T-helper 1 cell treated with Interleukin-12 subunit alpha and Interleukin-12 subunit beta and Interleukin-4 antibody, amounts not matched to agents 30 ng/mL and 1 ng/mL, for 36 hours (primary cell): ENCODE data around the gene FER. TPM values are rescaled to one million over a fixed set of nuclear protein-coding genes. Genes with fewer than 3 reads are reported as not detected.

Experiments used
- intact Hi-C: fragments of 100-400 bp; cut with micrococcal nuclease; formaldehyde crosslinking; loops from one replicate; pipeline ENCODE4 v1.15.1; 2024
- total RNA-seq: library from RNA; stranded (reverse); gene quantifications from 2 replicates; pipeline ENCODE4 v1.2.3, GENCODE V29; 2022

The FER gene
- total RNA-seq, 1 donor from 2014 or later, result 2.3 TPM

GRCh38 chr5:109100971-109101370, 353.3 kb downstream of the FER start:
- intact Hi-C loops, result no loop called here

DNA sequence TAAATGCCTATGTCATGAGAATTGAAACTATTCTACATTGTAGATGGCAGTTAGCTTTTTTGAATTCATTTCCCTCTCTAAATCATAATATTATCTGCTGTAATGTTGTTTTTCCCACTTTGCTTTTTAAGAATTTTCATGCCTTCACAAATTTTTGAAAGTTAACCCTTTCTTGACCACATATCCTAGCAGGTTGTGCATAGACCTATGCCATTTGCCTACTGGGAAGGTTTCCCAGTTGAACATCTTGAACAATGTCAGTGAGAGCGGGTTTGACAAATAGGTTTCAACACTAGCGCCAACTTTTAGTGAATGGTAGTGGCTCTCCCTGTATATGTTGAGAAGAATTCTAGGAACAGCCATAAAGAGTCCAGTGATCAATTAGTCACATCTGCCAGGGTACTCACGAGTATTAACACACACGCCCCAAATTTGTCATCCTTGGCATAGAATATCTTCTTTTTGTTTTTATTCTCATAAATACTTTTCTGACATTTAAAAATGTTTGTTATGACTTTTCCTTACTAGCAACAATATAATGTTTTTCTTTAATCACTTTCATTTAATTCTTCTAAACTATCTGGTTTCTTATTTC, 354.5 kb downstream of the FER start:
- intact Hi-C loops, result no loop called here

- intact Hi-C loops, result no loop called here
Measured at GRCh38 chr5:109105631-109106267, 358.1 kb downstream of the FER start.

DNA sequence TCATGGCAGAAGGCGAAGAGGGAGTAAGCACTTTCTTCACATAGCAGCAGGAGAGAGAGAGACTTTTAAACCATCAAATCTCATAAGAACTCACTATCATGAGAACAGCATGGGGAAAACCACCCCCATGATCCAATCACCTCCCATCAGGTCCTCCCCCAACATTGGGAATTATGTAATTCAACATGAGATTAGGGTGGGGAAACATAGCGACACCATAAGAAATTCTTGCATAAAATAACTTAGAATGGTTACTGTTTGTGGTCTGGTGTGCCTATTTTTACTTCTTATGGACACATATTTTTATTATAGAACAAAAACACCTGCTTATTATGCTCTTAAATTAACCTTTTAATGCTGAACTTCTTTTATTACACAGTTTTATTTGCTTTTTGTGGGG, 364.0 kb downstream of the FER start:
- intact Hi-C loops, result no loop called here

DNA sequence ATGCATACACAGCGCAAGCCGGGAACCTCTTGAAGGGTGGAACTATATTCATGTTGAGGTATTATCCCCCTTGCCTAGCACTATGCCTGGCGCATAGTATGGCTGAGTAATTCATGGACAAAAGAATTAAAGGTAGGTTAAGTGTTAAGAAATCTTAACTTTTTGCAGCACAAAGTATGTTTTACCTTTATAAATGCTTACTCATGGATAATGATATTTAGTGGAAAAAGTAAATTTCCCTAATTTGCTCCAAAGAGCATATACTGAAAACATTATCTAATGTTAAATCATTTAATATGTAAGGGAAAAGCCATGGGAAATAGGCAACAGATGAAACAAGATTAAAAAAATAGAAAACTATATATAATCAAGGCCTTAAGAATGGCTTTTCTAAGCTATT, 365.9 kb downstream of the FER start:
- intact Hi-C loops, result no loop called here

DNA sequence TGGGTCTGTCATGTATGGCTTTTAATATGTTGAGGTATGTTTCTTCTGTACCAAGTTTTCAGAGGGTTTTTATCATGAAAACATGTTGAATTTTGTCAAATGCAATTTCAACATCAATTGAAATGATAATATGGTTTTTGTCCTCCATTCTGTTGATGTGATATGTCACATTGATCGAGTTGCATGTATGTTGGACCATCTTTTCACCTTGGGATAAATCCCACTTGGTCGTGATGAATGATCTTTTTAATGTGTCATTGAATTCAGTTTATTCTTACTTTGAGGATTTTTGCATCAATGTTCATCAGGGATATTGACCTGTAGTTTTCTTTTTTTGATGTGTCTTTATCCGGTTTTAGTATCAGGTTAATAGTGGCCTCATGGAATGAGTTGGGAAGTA, 373.5 kb downstream of the FER start:
- intact Hi-C loops, result no loop called here

DNA sequence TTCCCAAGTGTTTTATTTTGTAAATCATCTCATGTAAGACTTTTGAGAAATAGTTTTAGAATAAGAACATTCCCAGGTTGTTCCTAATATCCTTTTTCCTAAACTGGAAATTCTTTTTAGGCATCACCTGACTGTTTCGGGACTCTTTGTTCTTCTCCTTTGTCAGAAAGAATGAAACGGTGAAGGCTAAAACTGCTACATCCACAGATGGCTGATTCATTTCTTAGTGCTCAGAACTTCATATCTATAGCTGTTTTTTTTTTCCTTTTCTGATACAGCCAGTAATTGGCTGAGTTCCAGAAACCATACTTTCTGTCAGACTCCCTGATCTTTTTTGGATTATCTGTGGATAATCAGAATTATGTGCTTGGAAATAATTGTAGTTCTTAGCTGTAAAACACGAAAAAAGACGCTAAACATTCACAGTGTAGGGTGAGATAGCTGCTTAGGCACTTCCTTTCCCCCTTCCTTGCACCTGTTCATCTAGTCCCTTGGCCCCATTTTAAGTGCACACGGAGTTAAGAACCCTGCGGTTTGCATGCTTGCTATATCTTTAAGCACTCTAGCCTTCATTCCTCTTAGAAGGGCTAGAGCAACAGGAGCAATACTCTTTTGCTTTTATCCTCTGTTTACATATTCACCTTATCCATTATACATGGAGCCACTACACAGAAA, 378.2 kb downstream of the FER start:
- intact Hi-C loops, result no loop called here

DNA sequence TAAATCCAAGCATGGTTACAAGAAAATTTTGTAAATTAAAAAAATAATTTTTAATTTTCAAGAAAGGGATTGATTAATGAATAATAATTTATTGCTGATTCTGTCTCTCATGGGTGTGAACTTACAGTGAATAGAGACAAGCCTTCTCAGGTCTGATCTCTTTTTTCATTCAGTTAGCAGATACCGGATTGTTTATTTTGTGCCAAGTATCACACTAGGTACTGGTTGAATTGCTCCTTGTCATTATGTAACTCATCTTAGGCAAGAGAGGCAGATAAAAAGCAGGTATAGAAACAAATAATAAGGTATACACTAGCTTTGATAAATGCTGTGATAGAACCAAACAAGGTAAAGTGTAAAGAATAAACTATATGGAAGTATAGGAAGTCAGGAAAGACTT, 378.8 kb downstream of the FER start:
- intact Hi-C loops, result no loop called here

DNA sequence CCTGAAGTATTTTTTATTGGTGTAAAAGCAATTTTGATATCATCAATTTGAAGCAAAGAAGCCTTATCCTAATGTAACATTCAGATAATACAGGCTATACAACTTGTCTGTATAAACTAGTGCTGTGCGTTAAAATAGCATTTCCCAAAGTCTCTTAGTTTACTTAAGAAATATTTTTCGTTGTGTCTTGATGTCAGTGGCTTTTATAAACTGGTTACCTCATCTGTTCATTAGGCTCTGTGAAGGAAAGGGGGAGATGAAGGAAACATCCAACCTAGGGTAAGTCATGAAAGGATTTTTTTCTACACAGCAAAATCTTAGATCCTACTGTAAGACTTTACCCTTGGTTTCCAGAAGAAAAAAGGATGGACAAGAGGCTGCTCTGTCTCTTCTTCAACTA, 389.2 kb downstream of the FER start:
- intact Hi-C loops, result no loop called here

DNA sequence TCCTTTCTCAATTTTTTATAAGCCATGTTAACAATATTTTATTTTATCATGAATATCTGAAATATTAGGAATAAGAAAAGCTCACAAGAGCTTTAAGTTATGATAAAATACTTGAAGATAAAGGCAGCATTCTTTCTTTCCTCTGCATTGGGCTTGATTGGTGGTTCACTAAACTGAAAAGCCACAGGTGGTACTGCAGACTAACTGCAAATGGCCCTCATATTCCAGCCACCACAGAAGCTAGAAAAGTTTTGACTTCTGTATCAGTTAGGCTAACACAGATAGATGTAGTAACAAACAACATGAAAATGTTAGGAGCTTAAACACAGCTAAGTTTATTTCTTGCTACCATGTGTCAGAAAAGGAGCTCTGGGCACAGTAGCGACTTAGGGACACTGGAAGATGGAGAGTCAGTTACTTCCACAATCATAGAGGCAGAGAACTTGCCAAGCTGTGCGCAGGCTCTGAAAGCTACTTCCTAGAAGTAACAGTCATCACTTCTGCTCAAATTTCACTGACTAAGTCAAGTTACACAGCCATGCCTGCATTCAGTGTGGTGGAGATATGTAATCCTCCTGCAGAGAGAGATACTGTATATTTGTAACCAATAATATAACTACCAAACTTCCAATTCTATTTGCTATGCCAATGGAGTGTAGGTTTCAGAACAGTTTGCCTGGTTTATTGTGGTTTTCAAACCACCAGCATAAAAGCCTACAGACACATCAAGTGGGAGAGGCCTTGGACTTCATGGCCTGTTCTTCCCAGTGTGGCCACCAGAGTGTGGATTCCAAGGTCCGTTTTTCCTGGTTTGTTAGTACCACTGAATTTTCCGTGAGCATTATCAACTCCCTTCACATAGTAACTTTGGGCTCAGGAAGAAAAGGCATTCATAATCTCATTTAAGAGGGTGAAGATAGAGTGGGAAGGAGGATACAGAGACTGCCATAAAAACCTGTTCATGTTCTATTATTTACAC, 393.8 kb downstream of the FER start:
- intact Hi-C loops, result no loop called here

- intact Hi-C loops, result no loop called here
Measured at GRCh38 chr5:109143031-109143430, 395.3 kb downstream of the FER start.

DNA sequence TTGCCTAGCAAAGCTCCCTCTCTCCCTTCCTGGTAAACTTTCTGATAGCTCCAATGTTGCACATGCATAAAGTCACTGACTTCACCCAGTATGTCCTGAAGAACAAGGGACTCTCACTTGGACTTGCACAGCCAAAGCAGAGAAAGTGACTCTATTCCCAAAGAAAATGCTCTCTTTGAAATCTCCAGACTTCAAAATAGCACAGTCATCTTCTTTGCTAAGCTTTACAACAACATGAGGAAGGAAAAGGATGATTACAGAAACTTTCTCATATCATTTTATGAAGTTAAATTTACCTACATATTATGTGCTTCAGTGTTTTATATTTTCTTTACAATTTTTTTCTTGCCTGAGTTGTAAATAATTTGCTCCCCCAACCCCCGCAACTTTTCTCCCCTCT, 397.4 kb downstream of the FER start:
- intact Hi-C loops, result no loop called here

DNA sequence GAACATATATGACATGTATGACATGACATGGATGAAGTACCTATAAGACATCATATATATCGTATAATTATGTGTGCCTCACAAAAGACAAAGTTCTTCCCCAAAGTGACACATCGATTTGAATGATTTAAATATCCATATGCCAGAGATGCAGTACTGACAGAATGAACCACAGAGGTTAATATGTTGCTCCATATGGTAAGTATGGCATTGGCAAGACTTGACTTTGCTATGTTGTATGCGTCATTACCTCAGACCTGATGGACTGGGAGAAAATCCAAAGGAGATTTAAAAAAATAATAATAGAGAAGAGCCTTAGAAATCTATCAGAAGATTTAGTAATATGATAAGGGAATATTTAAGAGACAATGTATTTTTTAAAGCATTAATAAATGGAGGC, 398.9 kb downstream of the FER start:
- intact Hi-C loops, result no loop called here

- intact Hi-C loops, result no loop called here
Measured at GRCh38 chr5:109152565-109152964, 404.9 kb downstream of the FER start.

- intact Hi-C loops, result no loop called here
Measured at GRCh38 chr5:109155625-109156024, 407.9 kb downstream of the FER start.

DNA sequence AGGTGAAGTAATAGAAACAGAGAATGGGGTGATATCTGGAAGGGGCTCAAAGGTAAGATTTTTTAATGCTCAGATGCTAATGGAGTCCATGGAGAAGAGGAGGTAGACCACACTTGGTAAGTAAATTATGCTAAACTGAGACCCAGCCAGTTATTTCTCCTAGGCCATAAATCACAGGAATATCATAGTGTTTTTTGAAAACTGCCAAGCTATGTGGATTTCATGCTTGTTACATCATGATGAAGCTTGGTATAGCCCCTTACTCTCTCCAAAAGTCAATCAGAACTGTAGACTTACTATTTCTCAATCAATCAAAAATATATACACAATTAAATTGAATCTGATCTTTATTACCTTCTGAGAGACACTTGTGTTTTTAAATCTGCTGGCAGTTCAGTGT, 409.2 kb downstream of the FER start:
- intact Hi-C loops, result no loop called here

GRCh38 chr5:109160468-109160867, 412.8 kb downstream of the FER start:
- intact Hi-C loops, result no loop called here

DNA sequence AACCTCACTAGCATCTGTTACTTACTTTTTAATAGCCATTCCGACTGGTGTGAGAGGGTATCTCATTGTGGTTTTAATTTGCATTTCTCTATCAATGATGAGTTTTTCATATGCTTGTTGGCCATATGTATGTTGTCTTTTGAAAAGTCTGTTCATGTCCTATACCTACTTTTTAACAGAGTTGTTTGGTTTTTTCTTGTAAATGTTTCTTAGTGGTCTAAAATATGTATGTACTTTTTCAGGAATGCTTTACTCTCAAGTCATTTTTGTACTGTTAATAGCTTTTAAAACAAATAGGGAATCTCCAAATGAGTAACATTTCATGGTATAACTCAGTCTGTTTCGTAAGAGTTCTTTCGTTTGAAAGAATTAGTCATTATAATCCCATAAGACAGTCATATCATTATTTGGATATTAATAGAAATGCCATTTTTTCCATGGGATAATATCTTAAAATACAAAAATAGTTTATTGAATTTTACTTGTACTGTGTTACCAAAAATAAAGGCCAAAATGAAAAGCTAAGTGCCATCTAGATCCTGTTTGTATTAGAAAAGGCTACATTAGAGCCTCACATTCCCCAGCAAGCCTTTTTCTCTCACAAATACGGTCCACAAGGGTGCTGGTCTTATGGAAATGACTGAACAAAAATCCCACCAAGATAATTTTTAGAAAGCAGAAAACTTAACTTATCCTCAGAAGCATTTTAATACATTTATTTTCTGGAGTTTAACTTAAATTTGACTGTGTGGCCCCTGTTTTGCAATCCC, 414.4 kb downstream of the FER start:
- intact Hi-C loops, result no loop called here

DNA sequence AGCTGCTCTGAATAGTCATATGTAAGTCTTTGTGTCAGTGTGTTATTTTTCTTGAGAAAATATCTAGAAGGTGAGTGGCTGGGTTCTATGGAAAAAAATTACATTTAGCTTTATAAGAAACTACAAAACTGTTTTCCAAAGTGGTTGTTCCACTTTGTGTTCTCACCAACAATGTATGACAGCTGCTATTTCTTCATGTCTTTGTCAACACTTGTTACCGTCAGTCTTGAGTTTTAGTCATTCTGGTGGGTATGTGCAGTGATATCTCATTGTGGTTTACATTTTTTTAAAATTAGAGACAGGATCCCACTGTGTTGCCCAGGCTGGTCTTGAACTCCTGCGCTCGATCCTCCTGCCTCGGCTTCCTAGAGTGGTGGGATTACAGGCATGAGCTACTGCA, 415.6 kb downstream of the FER start:
- intact Hi-C loops, result no loop called here

- intact Hi-C loops, result no loop called here
Measured at GRCh38 chr5:109164001-109164400, 416.3 kb downstream of the FER start.

DNA sequence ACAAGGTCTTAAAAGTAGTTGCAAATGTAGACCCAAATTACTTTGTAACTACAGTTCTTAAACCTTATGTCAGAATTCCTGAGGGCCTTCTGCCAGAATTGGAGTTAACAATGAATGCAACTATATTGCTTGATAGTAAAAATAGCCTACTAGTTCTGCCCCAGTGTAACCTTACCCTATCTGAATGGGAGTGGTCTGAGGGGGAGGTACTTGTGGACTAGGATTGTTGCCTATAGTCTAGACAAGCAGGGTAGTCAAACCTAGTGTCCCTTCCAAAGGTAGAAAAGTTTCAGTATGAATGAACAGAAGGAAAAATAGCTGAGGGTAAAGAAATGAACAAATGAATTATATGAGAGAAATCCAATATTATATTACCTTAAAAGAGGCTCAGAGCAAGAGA, 419.9 kb downstream of the FER start:
- intact Hi-C loops, result no loop called here
